Posterior vena cava (tissue), 2 donors: ENCODE data around the gene INPP5B. TPM values are rescaled to one million over a fixed set of nuclear protein-coding genes. Genes with fewer than 3 reads are reported as not detected.

ENCODE experiments used
- DNase-seq: peaks from one replicate; pipeline ENCODE4 v3.0.0-alpha.2; 2020; ENCODE audit warnings: low spot score
- intact Hi-C, 2 donors: fragments of 100-400 bp; cut with DNase I; formaldehyde crosslinking; loops; one replicate each; pipeline versions ENCODE4 v1.14.1 to v1.14.2; 2022 to 2023
- total RNA-seq, 2 donors: library from RNA; stranded (reverse); fragmentation: NEBNext Ultra II Directional; extraction: Animal tissue kit (Norgen Biotek cat#: 25700); gene quantifications; one replicate each; pipeline ENCODE4 v1.2.1, GENCODE V29; 2021
- donor health status: DM: yes; HTN: yes; CAD: no.
- donor health status: DM: yes; HTN: yes; CAD: no.

INPP5B gene
- total RNA-seq, 2 donors from 2014 or later, result 28.9 to 31.2 TPM

GRCh38 chr1:37854406-37854805, 92.4 kb downstream of the INPP5B start:
- no peak for DNase-seq
- intact Hi-C loops, result no loop called here

DNA sequence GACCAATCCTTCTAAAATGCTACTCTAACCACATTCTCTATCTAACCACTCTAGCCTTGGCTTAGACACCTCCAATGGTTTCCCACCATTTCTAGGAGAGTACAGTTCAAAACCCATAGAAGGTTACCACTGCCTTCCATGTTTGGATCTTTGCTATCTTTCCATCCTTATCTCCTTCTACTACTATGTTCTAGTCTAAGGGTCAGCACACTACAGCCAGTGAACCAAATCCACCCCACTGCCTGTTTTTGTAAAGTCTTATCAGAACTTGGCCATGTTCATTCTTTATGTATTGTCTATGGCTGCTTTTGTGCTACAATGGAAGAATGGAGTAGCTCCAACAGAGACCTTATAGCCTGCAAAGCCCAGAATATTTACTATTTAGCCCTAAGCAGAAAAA, 93.7 kb downstream of the INPP5B start:
- DNase-seq, result no peak
- intact Hi-C loops, result loop anchor here in 1 of 2 donors (1.0 kb wide), 1 partner anchor 18 kb away; no protein-coding TSS in a partner anchor

DNA sequence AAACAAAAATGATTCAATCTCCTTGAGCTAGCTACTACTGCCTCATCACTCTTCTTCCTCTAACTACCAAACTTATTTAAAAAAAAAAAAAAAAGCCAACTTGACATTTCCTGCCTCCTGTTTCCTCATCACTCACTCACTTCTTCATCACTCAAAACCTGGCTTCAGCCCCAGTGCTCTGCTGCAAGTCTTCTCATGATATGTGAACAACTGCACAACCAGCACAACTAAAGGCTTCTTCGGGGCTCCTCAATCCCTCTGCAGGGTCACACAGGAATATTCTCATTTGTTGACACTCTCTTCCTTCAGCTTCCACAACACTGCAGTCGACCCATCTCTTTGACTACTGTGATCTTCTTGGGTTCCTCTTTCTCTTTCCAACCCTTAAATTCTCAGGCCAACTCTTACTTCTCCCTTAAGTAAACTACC, 95.1 kb downstream of the INPP5B start:
- no peak for DNase-seq
- intact Hi-C loops, result no loop called here

- intact Hi-C loops, result no loop called here
- no peak for DNase-seq
Observed at GRCh38 chr1:37851262-37851661, 95.6 kb downstream of the INPP5B start.

DNA sequence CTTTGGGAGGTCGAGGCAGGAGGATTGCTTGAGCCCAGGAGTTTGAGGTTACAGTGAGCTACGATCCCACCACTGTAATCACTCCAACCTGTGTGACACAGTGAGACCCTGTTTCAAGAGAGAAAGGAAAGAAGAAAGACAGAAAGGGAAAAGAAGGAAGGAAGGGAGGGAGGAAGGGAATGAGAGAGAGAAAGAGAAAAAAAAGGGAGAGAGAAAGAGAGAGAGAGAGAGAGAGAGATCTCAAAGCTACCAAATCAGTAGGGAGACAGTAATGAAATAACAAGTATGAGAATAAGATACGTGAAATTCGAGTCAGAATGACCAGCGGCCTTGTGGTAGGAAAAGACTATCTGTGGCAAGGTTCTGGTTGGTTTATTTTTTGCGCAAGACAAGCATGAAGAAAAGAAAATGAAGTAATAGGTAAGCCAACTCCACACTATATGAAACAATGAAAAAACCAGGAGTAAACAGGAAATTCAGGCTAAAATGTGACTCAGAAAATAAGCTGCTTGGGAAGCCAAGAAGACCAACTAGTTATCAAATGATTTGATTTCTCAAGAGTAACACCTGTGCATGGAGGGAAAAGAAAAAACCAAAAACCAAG, 96.4 kb downstream of the INPP5B start:
- DNase-seq, result no peak
- intact Hi-C loops, result no loop called here

DNA sequence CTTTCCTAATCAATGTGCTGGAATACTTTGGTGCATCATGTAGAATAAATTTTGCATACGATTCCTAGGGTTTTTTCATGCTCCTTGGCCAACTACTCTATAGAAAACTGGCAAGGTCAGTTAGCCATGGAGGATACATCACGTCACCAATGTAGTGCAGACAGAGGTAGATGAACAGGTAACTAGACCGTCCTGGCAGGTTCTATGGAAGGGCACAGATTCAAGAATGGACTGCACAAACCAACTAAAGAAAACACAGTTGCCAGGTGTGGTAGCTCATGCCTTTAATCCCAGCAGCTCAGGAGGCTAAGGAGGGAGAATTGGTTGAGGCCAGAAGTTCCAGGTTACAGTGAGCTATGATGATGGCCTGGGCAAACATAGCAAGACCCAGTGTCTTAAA, 97.4 kb downstream of the INPP5B start:
- intact Hi-C loops, result no loop called here
- no peak for DNase-seq

DNA sequence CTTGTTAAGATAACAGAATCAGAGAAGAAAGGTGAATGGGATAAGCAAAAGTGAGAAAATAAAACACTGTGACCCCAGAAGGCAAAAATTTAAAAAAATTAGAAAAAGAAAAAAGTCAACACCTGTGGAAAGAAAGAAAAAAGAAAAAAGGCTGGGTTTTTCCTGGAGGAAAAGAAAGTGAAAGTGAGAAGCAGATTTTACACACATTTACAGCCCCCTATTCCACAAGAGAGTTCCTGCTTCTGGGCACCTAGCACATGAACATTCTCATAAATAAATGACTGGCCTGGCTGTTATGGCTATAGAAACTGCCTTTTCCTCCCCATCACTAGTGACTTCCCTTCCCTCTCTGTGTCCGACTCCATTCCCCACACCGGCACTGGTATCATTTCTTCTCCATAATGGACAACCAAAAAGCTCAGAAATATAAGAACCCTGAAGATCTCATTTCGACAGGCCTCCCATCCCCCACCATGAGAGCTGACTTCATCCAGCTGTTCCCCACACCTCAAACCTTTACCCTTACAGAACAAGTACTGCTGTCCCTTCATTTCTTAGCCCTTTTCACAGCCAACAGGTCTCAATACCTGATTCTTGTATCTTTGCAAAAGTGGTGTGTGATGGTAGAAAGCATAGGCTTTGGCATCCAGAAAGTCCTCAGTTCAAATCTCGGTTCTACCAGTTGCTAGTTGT, 100.1 kb downstream of the INPP5B start:
- intact Hi-C loops, result no loop called here

DNA sequence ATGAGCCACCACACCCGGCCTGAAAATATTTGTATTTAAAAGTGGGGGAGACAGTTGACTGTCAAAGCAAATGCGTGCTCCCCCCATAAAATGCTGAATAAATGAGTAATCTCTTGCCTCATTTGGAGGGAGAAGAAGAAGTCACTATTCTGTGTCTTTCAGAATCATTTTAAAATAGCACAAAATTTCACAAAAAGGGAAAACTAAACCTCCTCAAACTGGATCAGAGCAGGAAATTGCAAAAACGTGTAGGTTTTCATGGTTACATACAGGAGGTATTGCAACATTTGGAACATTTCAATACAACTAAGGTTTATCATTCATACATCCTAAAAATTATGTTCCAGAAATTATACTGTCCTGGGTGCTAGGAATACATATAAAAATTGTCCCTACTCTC, 101.1 kb downstream of the INPP5B start:
- intact Hi-C loops, result no loop called here
- no peak for DNase-seq

More for the DNA sequence above, 100.1 kb downstream of the INPP5B start:
- DNase-seq, result no peak

DNA sequence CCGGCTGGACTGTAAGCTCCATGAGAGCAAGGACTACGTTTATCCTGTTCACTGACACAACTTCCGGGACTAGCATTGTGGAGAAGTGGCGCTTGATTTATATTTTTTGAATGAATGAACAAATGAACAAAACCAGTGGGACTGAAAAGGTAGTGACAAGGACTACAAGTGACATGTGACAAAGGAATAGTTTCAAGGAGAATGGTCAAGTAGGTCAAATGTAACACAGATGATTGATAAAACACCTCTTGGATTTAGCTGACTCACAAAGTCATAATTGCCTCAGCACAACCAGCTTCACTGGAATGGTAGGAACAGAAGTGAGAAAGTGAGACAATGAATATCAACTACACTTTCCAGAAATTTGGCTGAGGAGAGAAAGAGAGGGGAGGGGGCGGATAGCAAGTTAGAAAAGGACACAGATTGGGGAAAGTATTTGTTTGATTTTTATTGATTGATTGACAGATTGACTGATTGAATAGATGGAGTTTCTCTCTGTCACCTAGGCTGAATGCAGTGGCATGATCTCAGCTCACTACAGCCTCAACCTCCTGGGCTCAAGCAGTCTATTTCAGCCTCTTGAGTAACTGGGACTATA, 101.7 kb downstream of the INPP5B start:
- DNase-seq, result no peak
- intact Hi-C loops, result no loop called here

DNA sequence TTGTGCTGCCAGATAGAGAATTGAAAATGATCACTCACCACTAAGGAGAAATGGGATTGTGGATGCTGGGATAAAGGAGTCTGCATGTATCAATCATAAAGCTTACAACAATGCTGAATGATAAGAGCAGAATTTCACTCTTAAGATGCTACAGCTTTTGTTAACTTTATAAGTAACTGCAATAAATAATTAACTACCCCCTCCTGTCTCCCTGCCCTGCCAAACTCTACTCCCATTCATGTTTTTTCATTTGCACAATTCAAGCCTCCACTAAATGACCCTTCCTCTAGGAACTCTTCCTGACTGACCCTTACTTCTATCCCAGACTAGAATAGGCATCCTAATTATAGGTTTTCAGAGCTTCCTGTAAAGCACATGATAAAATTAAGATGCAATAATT, 102.3 kb downstream of the INPP5B start:
- intact Hi-C loops, result no loop called here
- no peak for DNase-seq

- intact Hi-C loops, result no loop called here
- DNase-seq, result no peak
Observed at GRCh38 chr1:37841652-37842051, 105.2 kb downstream of the INPP5B start.

GRCh38 chr1:37840711-37841110, 106.1 kb downstream of the INPP5B start:
- intact Hi-C loops, result no loop called here
- DNase-seq, result no peak

DNA sequence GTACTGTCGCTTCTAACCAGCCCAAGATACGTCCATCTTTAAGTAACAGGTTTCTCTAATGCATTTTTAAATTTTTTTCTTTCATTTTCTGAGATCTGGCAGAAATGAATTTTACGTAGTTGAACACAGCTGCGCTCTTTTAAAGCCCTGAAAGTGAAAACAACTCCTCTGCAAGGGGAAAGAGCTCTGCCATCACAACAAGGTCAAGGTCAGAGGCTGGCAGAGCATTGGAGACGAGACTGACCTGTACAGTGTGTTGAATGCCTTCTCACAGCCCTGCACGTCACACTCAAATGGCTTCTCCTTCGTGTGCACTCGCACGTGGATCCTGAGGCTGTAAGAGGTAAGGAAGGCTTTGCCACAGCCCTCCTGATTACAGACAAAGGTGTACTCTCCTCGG, 107.2 kb downstream of the INPP5B start:
- DNase-seq, result no peak
- intact Hi-C loops, result no loop called here

DNA sequence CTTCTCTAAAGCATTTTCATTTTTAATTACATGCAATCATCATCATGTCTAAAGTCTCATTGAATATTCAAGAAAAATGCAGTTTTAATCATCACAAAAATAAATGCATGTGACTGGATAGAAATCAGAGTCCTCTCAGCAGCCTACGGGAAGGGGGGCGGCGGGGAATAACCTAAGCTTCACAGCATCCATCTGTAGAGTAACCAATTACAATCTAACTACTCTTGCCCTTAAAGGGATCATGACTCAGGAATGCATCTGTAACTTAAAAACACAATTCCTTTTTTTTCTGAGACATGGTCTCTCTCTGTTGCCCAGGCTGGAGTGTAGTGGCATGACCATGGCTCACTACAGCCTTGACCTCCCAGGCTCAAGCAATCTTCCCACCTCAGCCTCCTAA, 110.1 kb downstream of the INPP5B start:
- DNase-seq, result no peak

GRCh38 chr1:37831809-37832208, 115.0 kb downstream of the INPP5B start:
- intact Hi-C loops, result no loop called here
- DNase-seq, result no peak

More for the DNA sequence above, 110.1 kb downstream of the INPP5B start:
- intact Hi-C loops, result no loop called here

DNA sequence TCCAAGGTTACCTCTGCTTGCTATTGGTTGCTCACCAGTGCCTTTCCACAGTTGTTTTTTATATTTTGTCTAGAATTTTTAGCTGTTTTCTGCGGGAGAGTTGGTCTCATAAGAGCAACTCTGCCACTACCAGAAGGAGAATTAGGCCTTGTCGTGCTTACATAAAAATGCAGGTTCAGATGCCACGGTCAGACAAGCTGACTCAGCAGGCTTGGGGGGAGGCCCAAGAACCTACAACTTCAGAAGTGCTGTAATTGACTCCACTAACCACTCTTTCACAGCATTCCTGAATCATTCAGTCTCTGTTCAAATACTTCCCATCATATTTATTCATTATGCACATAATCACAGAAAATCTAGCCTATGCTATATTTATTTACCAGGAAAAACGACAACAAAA, 115.7 kb downstream of the INPP5B start:
- intact Hi-C loops, result no loop called here
- no peak for DNase-seq

GRCh38 chr1:37828410-37829074, 118.3 kb downstream of the INPP5B start:
- intact Hi-C loops, result no loop called here
- no peak for DNase-seq

DNA sequence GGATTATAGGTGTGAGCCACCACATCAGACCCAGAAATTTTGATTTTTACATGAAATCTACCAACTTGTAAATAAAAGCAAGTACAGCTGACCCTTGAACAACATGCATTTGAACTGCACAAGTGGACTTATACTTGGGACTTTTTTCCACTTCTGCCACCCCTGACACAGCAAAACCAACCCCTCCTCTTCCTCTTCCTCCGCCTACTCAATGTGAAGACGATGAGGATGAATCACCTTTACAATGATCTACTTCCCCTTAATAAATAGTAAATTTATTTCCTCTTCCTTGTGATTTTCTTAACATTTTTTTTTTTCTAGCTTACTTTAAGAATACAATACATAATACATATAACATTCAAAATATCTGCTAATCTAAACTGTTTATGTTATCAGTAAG, 121.3 kb downstream of the INPP5B start:
- DNase-seq, result no peak
- intact Hi-C loops, result no loop called here

GRCh38 chr1:37824001-37824400, 122.9 kb downstream of the INPP5B start:
- DNase-seq, result no peak
- intact Hi-C loops, result no loop called here
